OCI-LY1 (cell line): ENCODE data around the gene BRD7.

ENCODE experiments used
- H2AFZ ChIP-seq: fragments of 200-600 bp; sonication (generic), shearing (Covaris generic); 2 replicates; pipeline ENCODE4 v1.6.0; 2014; ENCODE audit warnings: antibody characterized with exemption, mild to moderate bottlenecking, low read length
- H3F3A ChIP-seq: fragments of 200-600 bp; sonication (generic), shearing (Covaris generic); 2 replicates; pipeline ENCODE4 v1.6.0; 2014; ENCODE audit warnings: mild to moderate bottlenecking, antibody characterized with exemption, low read length, moderate library complexity; ENCODE audit not compliant: insufficient read depth
- H3K27ac ChIP-seq: fragments of 200-600 bp; sonication (generic); 2 replicates; pipeline ENCODE4 v1.5.1; 2014; ENCODE audit warnings: low read length, mixed run types, mild to moderate bottlenecking, low read depth; ENCODE audit not compliant: poor library complexity, severe bottlenecking
- H3K27me3 ChIP-seq: fragments of 200-600 bp; sonication (generic); 2 replicates; pipeline ENCODE4 v1.6.0; 2014; ENCODE audit warnings: antibody characterized with exemption, mild to moderate bottlenecking, low read length, moderate library complexity; ENCODE audit not compliant: insufficient read depth
- H3K36me3 ChIP-seq: fragments of 200-600 bp; sonication (generic); 2 replicates; pipeline ENCODE4 v1.6.1; 2014; ENCODE audit warnings: mild to moderate bottlenecking, antibody characterized with exemption, low read length, moderate library complexity, mixed read lengths; ENCODE audit not compliant: insufficient read depth
- H3K4me1 ChIP-seq: fragments of 200-600 bp; sonication (generic); 2 replicates; pipeline ENCODE4 v1.5.1; 2014; ENCODE audit warnings: mild to moderate bottlenecking, low read length, moderate library complexity; ENCODE audit not compliant: insufficient read depth, severe bottlenecking
- H3K4me2 ChIP-seq: fragments of 200-600 bp; sonication (generic), shearing (Covaris generic); 2 replicates; pipeline ENCODE4 v1.6.1; 2014; ENCODE audit warnings: low read length
- H3K4me3 ChIP-seq: fragments of 200-600 bp; sonication (generic); 2 replicates; pipeline ENCODE4 v1.5.1; 2014; ENCODE audit warnings: low read length, low read depth, mild to moderate bottlenecking, mixed read lengths; ENCODE audit not compliant: poor library complexity, severe bottlenecking
- H3K79me2 ChIP-seq: fragments of 200-600 bp; shearing (Covaris generic); 2 replicates; pipeline ENCODE4 v1.6.1; 2016; ENCODE audit warnings: mixed run types, low read length, mixed read lengths; ENCODE audit not compliant: insufficient read depth
- H3K9ac ChIP-seq: fragments of 200-600 bp; sonication (generic), shearing (Covaris generic); 2 replicates; pipeline ENCODE4 v1.6.1; 2014; ENCODE audit warnings: mild to moderate bottlenecking, low read length, mixed read lengths
- H3K9me2 ChIP-seq: fragments of 200-600 bp; sonication (generic), shearing (Covaris generic); 2 replicates; pipeline ENCODE4 v1.6.1; 2014; ENCODE audit warnings: low read depth, mild to moderate bottlenecking, low read length, mixed read lengths
- H3K9me3 ChIP-seq: fragments of 200-600 bp; shearing (Covaris generic); 2 replicates; pipeline ENCODE4 v1.6.1; 2014; ENCODE audit warnings: low read length, mixed read lengths
- H4K20me1 ChIP-seq: fragments of 200-600 bp; sonication (generic), shearing (Covaris generic); 2 replicates; pipeline ENCODE4 v1.6.0; 2016; ENCODE audit warnings: mild to moderate bottlenecking, low read length; ENCODE audit not compliant: insufficient read depth
- EZH2 ChIP-seq: fragments of 200-600 bp; sonication (generic), shearing (Covaris generic); IDR thresholded peaks from 2 replicates; pipeline ENCODE4 v1.8.0; 2017; ENCODE audit warnings: borderline replicate concordance, mixed run types, mild to moderate bottlenecking, antibody characterized with exemption, low read length, moderate library complexity, mixed read lengths
- TF ChIP-seq, protein P1 (sequence below): fragments of 200-600 bp; sonication (generic), shearing (Covaris generic); IDR thresholded peaks from 2 replicates; pipeline ENCODE4 v1.5.1; 2017; ENCODE audit warnings: mild to moderate bottlenecking, antibody characterized with exemption, low read length, moderate library complexity, mixed read lengths

The BRD7 gene

DNA sequence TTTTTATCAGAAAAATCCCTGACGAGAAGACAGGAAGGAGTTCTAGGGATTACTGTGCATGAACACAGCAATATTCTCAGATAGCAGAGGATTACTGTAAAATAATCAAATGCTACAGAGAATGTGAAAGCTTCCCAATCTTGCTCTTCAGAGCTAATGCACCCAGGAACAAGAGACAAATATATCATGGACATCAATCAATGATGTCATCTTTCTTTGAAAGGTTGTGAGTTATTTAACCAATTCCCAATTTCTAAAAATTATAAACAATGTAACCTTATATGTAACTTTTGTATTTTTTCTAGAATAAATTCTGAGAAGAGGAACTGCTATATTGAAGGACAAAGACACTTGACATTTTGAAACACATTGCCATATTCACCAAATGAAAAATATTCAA lies 46.5 kb downstream of the BRD7 start:
- no peaks in the 10 kb centered on the region for H3K27me3 ChIP-seq
- no peaks in the 10 kb centered on the region for H3K79me2 ChIP-seq
- H3K4me1 ChIP-seq = peaks cover 3% of the 10 kb centered on the region
- no peak overlapping the region for H3K9ac ChIP-seq
- TF ChIP-seq EZH2 = no peak
- TF ChIP-seq, protein P1, sequence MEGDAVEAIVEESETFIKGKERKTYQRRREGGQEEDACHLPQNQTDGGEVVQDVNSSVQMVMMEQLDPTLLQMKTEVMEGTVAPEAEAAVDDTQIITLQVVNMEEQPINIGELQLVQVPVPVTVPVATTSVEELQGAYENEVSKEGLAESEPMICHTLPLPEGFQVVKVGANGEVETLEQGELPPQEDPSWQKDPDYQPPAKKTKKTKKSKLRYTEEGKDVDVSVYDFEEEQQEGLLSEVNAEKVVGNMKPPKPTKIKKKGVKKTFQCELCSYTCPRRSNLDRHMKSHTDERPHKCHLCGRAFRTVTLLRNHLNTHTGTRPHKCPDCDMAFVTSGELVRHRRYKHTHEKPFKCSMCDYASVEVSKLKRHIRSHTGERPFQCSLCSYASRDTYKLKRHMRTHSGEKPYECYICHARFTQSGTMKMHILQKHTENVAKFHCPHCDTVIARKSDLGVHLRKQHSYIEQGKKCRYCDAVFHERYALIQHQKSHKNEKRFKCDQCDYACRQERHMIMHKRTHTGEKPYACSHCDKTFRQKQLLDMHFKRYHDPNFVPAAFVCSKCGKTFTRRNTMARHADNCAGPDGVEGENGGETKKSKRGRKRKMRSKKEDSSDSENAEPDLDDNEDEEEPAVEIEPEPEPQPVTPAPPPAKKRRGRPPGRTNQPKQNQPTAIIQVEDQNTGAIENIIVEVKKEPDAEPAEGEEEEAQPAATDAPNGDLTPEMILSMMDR = no peak
- no peak overlapping the region for H2AFZ ChIP-seq
- no peak overlapping the region for H3K4me2 ChIP-seq
- H3K9me3 ChIP-seq = no peaks in the 10 kb centered on the region
- H3K4me3 ChIP-seq = no peak overlapping the region
- H3F3A ChIP-seq = no peaks in the 10 kb centered on the region
- H4K20me1 ChIP-seq = no peaks in the 10 kb centered on the region
- no peak overlapping the region for H3K27ac ChIP-seq
- H3K9me2 ChIP-seq = no peaks in the 10 kb centered on the region
- peaks cover 97% of the 10 kb centered on the region; the same call in 1 of the 2 replicates for H3K36me3 ChIP-seq

DNA sequence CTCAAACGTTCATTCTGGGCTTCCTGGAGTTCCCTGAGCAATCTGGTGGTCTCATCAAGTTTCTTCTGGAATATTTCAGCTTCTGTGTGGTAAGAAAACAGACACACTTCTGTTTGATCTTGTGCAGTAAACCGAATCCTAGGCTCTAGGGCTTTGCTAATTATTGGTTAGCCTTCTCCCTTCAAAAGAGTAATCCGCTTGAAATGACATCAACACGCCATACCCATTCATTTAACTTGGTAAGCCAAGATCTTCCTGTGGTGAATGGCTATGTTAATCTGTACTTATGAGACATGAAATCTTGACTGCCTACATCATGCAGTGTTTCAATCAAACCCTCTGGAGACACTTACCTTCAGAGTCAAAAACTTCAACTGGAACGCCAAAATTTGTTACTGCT lies 48.5 kb downstream of the BRD7 start:
- Histone ChIP-seq H3F3A (no peaks in the 10 kb centered on the region), H3K4me2 (no peak overlapping the region), H3K27ac (no peak overlapping the region), H3K9me3 (no peaks in the 10 kb centered on the region), H3K4me3 (no peak overlapping the region), H4K20me1 (no peaks in the 10 kb centered on the region), H3K36me3 (peaks cover 99% of the 10 kb centered on the region), H3K79me2 (no peaks in the 10 kb centered on the region), H3K27me3 (no peaks in the 10 kb centered on the region), H3K9me2 (no peaks in the 10 kb centered on the region), H3K9ac (no peak overlapping the region), H3K4me1 (no peaks in the 10 kb centered on the region), H2AFZ (no peak overlapping the region)
- TF ChIP-seq EZH2 = no peak
- TF ChIP-seq, protein P1 = no peak

DNA sequence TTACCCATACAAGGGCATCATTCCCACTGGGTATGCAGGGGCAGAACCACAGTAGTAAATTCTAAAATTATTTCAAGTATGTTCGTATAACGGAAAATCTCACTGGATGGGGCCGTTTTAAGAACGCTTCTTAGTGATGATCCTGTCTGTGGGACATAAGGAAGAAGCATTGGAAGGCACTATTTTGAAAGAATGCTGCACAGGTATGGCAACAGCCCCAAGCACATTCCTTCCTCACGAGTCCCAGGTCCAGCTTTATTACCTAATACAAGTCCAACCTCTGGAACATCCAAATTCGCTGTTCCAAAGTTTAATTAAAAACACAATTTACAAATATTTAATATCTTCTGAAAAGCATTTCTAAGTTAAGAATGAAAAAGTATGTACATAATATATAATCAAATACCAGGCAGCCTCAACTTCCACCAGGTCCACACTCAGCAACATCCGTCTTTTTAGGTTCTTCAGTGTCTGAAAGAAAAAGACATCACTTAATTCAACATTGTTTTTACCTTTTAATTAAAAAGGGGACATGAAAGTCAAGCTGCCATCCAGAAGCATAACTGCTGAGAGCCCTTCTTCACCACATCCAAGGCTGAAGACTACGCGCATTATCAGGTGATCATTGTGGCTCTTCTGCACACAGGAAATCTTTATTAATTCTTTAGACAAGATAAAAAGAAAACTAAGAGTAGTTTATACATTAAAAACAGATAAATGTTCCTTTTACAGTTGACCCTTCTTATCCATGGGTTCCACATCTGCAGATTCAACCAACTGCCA lies 49.8 kb downstream of the BRD7 start:
- no peaks in the 10 kb centered on the region for H3K79me2 ChIP-seq
- H3F3A ChIP-seq = no peaks in the 10 kb centered on the region
- no peaks in the 10 kb centered on the region for H3K9me3 ChIP-seq
- no peaks in the 10 kb centered on the region for H3K4me1 ChIP-seq
- H3K4me3 ChIP-seq = no peak overlapping the region
- H3K9me2 ChIP-seq = no peaks in the 10 kb centered on the region
- no peak overlapping the region for H3K4me2 ChIP-seq
- no peak overlapping the region for H2AFZ ChIP-seq
- no peak for TF ChIP-seq EZH2
- TF ChIP-seq, protein P1 = no peak
- no peaks in the 10 kb centered on the region for H3K27me3 ChIP-seq
- no peak overlapping the region for H3K9ac ChIP-seq
- peaks cover 99% of the 10 kb centered on the region for H3K36me3 ChIP-seq
- no peaks in the 10 kb centered on the region for H4K20me1 ChIP-seq
- no peak overlapping the region for H3K27ac ChIP-seq
